ENCODE measurements around the gene PLEKHM3.
A peak's percentile ranks its signal among the peaks of the same experiment; 100 is the strongest.

- TF ChIP-seq CTCF (IDR thresholded peaks at IDR 0.05), result peak; percentile 61 to 81 (median 78)
- TF ChIP-seq POLR2A (IDR thresholded peaks at IDR 0.05), result no peak
These were observed 47.0 kb upstream of the PLEKHM3 start for GRCh38 chr2:208072250-208072892.

Data from transverse colon (tissue), 3 donors.